HG03457 (cell line): ENCODE measurements around the gene STYK1.
"Not testable (repeated sequence)": the region's sequence is repeated elsewhere in the genome, so short reads cannot be mapped to it uniquely, and the experiment has no call there.

Source experiments
- ATAC-seq: cut with Tn5 transposase; IDR thresholded peaks from one replicate; pipeline ENCODE4 v1.9.1; 2021; ENCODE audit warnings: moderate number of reproducible peaks; ENCODE audit not compliant: unreplicated experiment

STYK1 gene

DNA sequence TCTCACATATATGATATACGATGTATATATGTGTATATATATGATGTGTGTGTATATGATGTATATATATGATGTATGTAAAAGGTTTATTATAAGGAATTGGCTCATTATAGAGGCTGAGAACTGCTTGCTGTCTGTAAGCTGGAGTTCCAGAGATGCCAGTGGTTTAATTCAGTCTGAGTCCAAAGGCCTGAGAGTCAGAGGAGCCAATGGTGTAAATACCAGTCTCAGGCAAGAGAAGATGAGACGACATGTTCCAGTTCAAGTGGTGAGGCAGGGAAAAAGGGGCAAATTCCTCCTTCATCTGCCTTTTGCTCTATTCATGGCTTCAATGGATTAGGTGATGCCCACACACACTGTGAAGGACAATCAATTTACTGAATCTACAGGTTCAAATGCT is 17.1 kb upstream of the STYK1 start:
- ATAC-seq, result no peak

DNA sequence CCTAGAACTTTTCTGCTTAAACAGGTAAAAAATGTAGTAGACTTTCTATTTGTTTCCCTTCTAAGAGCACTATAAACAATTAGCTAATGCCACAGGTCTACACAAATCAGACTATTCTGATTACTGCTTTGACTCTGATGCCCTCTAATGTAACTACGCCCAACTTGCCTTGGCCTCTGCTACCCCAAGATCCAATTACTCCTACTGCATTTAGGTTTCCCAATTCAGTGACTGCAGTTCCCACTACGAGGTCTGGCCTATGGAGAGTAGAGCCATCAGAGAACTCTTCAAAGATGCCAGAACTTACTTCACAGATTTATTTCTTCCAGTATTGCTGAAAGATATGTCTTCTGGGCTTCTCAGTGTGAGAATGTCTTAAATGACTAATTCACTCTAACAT is 15.3 kb upstream of the STYK1 start:
- ATAC-seq, result no peak

DNA sequence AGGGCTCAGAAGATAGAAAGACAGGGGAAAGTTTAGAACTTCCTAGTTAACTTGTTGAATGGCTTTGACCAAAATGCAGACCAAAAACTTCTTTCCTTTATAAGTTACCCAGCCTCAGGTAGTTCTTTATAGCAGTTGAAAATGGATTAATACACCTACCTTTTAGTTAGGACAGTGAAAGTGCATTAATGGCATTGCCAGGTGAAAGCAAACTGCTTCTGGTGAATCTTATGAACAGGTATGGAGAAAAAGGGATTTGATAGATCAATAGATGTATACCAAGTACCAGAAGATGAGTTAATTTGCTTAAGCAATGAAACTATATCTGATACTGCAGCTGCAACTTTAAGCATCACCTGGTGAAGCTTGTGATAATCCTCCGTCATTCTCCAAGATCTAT is 14.2 kb upstream of the STYK1 start:
- ATAC-seq, result no peak

DNA sequence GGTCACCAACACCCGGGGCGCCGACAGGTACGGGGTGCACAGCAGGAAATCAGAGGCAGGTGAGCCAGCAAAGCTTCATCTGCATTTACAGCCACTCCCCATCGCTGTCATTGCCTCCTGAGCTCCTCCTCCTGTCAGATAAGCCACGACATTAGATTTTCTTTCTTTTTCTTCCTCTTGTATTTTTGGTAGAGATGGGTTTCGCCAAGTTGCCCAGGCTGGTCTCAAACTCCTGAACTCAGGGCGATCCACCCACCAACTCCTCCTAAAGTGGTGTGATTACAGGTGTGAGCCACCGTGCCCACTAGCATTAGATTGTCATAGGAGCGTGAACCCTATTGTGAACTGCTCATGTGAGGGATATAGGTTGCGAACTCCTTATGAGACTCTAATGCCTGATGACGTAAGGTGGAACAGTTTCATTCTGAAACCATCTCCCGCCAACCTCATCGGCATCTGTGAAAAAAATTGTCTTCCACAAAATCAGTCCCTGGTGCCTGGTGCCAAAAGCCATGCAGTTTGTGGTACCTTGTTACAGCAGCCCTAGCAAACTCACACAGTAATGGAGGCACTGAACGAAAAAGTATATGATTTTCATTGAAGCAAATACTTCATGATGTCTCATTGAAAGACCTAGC is 1.5 kb downstream of the STYK1 start:
- ATAC-seq, result no peak

DNA sequence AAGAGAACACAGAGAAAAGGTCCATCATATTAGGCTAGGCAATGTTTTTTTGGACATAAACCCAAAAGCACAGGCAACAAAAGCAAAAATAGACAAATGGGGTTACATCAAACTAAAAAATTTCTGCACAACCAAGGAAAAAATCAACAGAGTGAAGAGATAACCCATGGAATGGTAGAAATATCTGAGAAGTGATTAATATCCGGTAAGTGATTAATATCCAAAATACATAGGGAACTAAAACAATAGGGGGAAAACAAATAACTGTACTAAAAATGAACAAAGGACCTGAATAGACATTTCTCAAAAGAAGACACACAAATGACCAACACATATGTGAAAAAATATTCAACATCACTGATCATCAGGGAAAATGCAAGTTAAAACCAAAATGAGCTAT is 4.3 kb downstream of the STYK1 start:
- ATAC-seq, result no peak

DNA sequence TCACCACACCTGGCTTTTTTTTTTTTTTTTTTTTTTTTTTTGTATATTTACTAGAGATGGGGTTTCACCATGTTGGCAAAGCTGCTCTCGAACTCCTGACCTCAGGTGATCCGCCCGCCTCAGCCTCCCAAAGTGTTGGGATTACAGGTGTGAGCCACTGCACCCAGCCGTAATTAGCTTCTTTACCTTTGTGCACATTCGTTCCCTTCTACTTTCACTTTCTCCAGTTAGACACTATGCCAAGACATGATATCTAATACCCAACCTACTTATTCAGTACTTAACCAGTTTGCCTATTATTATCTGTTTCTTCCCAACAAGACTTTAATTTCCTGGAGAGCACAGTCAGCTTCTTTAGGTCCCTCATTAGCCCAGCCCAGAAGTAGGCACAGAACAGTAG is 5.3 kb downstream of the STYK1 start:
- ATAC-seq, result no peak

DNA sequence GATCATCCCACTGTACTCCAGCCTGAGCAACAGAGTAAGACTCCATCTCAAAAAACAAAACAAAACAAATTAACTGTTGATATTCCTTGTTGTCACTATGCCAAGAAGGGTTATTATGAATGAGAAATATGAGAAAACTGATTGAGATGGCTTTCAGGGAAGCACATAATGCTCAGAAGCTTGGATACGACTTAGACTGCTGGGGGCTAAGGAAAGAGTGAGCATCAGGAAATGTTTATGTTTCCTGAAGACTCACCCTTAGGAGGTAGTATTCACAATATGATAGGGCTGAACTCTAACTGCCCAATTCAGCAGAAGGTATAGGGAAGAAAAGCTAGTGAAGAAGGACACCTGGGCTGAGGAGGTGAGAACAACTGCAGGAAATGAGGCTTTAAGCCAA is 6.3 kb downstream of the STYK1 start:
- no peak for ATAC-seq

DNA sequence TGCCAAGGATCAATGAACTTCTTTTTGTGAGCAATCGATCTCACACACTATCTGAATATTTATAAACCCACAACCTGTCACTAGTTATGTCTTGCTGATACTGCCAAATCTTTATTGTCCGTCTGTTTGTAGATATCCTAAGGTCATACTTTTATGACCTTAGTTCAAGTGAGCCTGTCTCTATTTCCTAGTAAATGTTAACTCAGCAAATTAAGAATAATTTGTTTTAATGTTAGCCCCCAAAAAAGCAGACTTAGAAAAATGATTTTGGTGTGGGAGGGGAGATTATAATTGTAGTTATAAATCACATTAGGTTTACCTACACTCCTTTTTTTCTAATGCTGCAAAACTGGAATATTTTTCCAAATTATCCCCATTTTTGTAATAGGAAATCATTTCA is 9.4 kb downstream of the STYK1 start:
- ATAC-seq, result no peak

DNA sequence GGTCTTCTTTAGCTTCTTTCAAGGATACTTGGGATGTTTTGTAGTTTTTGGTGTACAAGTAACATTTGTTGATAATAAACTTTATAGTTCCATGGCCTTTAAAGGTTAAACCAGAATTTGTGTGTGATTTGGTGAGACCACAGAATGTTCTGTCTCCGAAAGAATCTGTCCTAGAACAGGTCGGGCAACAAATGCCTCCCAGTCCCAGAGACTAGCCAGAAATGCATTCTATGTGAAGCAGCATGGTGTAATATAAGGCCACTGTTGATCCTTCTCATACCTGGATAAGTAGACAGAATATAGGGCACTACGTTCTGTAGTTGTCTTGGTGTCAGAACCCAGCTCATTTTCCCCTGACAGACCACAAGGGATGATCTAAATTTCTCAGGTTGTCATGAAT is 10.0 kb downstream of the STYK1 start:
- no peak for ATAC-seq

DNA sequence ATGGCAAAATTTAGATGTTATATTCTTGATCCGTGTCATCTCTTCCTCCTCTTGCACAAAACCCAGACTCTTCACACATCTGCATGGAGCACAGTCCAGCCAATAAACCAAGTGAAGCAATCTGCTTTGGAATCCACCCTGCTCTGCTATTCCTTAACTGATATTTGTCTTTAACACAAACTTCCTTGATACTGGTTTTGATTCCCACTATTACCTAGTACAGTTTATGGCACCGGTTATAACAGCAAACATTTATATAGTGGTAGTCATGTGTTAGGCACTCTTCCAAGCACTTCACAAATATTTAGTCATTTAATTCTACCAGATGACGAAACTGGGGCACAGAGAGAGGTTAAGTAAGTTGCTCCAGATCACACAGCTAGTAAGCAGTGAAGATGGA is 12.5 kb downstream of the STYK1 start:
- ATAC-seq, result no peak

DNA sequence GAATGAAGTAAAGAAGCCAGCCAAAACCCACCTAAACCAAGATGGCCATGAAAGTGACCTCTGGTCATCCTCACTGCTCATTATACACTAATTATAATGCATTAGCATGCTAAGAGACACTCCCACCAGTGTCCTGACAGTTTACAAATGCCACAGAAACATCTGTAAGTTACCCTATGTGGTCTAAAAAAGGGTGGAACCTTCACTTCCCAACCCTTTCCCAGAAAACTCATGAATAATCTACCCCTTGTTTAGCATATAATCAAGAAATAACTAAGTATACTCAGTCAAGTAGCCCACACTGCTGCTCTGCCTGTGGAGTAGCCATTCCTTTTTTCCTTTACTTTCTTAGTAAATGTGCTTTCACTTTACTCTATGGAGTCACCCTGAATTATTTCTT is 19.8 kb downstream of the STYK1 start:
- no peak for ATAC-seq

DNA sequence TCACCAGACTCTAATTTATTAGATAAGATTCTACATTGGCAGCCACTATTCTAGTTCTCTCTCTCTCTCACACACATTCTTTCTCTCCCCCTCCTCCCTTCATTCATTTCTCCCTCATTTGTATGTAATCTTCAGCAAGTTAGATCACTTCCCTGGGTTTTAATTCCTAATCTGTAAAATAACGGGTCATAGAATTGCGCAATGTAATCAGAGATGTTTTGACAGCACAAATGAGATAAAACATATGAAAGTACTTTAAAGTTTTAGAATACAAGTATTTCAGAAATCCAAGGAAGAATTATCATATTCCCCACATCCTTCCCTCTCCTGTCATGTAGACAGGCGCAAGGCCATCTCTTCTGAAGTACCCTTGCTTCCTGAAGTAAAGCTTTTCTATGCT is 21.7 kb downstream of the STYK1 start:
- ATAC-seq, result no peak

DNA sequence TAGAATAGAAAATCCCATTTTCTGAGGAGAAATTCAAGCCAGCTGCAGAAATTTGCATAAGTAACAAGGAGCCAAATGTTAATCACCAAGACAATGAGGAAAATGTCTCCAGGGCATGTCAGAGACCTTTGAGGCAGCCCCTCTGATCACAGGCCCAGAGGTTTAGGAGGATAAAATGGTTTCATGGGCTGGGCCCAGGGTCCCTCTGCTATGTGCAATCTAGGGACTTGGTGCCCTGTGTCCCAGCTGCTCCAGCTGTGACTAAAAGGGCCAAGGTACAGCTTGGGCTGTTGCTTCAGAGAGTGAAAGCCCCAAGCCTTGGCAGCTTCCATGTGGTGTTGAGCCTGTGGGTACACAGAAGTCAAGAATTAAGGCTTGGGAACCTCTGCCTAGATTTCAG is 27.3 kb downstream of the STYK1 start:
- not testable (repeated sequence) for ATAC-seq

DNA sequence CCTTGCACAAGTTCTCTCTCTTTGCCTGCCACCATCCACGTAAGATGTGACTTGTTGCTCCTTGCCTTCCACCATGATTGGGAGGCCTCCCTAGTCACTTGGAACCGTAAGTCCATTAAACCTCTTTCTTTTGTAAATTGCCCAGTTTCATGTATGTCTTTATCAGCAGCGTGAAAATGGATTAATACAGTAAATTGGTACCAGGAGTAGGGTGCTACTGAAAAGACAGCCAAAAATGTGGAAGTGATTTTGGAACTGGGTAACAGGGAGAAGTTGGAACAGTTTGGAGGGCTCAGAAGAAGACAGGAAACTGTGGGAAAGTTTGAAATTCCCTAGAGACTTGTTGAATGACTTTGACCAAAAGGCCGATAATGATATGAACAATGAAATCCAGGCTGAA is 27.9 kb downstream of the STYK1 start:
- no peak for ATAC-seq

DNA sequence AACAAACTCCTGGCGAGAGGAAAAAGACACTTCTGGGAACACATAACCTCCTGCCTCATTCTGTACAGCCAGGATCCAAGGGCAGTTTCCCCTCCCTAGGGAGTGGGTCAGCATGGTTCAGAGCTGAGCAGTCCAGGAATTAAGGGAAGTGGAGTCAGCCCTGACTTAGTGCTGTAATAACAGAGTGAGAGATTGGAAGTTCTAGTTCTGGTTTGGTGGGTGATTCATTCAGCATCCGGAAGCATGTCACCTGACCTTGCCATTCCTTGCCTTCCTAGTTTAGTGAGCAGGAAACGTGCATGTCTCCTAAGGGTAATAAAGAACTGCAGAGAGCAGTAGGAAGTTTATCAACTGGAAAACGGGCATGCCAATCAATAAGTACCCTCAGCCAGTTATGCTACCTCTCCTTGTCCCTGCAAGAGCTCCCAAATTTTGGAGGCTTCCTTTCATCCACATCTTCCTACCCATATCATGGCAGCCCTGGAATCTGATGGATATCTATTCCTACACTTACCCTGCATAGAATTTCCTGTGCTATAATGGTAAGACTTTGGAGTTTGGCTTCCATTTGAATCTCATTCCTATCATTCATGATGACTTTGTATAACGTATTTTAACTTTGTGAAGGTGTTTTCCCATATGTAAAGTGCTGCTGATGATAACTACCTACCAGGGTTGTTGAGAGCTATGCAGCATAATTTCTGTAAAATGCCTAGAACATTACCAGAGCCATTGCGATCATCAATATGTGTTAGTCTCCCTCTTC is 31.9 kb downstream of the STYK1 start:
- ATAC-seq, result no peak

DNA sequence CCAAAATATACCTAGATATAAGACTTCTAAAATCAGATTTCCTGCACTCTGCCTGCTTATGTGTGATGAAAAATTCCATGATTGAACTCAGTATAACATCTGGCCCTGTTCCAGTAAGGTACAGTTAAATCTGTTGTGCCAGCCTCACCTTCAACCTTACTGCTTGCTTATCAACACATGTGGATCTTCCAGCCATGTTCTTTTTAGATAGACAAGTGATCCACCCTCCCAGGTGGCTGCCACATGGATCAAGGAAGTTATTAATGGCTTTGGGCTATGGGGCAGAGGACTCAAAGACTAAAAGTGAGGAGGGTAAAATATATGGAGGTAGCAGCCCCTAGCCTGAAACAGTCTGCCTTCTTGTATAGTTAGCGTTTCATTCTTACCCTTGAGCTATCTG is 35.1 kb downstream of the STYK1 start:
- ATAC-seq, result no peak

DNA sequence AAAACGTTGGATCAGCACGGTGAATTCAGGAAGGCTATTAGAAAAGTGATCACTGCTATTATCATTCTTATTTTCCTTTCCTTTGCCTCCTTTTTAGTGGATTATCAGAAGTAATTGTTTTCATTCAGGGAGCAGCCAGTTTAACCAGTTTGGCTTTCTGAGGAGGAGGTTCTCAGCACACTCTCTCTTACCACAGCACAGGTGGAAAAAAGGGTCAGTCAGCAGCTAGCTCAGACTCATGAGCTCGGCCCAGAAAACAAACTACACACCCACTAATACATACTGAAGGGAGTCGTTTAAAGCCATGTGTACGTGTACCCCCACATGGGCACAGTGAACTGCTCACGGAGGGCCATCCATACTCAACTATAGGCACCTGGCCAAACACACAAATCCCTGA is 37.2 kb downstream of the STYK1 start:
- no peak for ATAC-seq

DNA sequence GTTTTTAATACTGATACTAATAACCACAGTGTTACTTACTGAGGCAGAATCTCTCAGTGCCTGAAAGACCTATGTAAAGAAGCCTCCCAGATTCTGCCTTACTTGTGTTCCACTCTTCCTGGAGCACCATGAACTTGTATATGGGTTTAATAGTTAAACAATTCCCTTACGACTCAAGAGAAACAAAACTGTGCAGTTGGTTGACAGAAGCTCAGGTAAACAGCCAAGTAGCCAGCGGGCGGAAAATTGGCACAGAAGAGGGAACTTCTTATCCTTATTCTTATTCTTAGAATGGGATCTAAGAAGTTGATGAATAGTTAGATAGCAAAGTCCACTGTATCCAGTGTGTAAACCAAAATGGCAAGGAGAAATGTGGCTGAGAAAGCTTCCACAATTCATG is 37.7 kb downstream of the STYK1 start:
- ATAC-seq, result no peak

DNA sequence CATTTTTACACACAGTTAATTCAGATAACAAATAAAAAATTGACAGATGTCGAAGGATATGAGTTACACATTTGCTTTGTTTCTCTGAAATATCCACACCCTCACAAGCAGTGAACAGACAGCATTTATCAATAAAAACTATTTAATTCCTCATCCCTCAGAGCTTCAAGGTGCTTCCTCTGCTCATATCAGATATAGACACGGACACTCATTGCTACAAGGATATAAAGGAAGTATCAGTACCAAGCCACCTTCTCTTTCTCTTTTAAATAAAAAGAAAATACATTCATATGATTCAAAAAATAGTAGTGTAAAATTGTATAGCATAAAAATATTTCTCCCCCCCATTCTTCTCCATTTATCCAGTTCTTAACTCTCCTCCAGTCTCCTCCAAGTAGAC is 38.5 kb downstream of the STYK1 start:
- ATAC-seq, result no peak

DNA sequence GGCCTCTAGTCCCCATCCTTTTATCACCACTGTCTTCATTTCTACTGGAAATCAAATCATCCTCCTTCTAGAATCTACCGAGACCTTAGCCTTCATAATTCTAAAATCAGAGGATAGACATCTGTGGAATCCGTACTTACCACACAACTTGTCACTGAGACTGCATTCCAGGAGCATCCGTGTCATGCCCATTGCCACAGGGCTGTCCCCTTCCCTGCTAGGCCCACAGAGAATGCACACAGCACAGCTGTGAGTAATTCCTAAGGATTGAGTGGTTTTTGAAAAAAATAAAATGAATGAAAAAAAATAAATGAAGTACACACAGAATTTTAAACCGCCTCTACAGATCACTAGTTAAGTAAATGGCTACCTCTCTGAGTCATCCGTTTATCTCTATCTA is 39.4 kb downstream of the STYK1 start:
- no peak for ATAC-seq

DNA sequence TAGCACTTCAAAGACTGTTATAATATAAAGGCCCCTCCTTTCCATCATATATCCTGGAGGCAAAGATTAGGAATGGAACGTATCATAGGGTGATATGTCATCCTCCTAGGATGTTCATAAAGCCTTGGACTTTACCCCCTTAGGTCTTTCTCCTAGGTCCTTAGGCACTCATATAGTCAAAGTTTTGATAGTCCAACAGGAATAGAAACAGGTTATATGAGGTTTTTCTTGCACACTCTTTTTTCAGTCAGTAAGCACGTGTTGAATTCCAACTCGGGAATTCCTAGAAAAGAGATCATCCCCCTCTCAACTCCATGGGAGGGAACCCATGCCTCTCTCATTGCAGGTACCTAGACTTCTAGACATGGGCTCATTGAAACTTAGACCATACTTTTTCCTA is 40.3 kb downstream of the STYK1 start:
- no peak for ATAC-seq

DNA sequence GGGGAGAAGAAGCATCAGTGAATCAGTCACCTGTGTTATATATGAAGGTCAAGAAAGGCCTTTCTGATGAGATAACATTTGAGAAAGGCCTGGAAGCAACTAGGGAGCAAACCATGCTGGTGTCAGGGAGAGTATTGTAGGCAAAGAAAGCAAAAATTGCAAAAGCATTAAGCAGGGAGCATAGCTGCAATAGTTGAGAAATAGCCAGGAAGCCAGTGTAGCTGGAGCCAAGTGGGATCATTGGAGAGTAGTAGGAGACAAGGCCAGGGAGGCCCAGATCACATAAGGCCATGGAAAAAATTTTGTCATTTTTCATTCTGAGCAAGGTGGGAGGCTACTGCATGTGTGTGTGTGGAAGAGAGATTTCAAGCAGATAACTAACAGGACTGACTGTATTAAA is 41.6 kb downstream of the STYK1 start:
- ATAC-seq, result no peak

DNA sequence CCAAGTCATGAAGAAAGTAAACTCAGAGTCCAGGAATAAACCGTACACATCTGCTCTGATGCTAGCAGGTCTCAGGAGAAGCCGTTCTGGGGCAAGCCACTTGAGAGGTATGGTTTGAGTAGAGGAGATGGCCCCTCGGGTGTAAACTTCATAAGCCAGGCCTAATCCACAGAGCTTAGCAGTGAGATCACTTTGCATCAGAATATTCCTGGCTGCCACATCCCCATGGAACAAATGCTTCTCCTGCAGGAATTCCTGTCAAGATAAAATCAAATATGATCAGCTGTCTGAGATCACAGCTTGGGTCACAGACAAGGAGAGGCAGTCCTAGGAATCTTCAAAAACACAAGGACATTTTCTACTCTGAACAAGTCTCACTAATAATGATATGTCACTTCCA is 49.2 kb downstream of the STYK1 start:
- no peak for ATAC-seq
